SK-N-SH treated with all-trans-retinoic acid at 6 μM for 48 hours (cell line): ENCODE measurements around the gene GCH1.

Source experiments
- BACH2 ChIP-seq: fragments of 250-450 bp; sonication (Bioruptor Pico); IDR thresholded peaks from 2 replicates; pipeline ENCODE4 v1.9.0; 2021; ENCODE audit warnings: mild to moderate bottlenecking, borderline replicate concordance
- CREB5 ChIP-seq: fragments of 250-450 bp; sonication (Bioruptor Pico); IDR thresholded peaks from 2 replicates; pipeline ENCODE4 v1.5.1; 2020; ENCODE audit warnings: low read depth, mild to moderate bottlenecking, moderate library complexity
- CSDC2 ChIP-seq: fragments of 250-450 bp; sonication (Bioruptor Pico); IDR thresholded peaks from 2 replicates; pipeline ENCODE4 v1.5.0; 2020; ENCODE audit warnings: mild to moderate bottlenecking, moderate library complexity
- ESRRG ChIP-seq: fragments of 250-450 bp; sonication (Bioruptor Pico); IDR thresholded peaks from 2 replicates; pipeline ENCODE4 v1.6.1; 2021; ENCODE audit warnings: mild to moderate bottlenecking
- GLIS3 ChIP-seq: fragments of 250-450 bp; sonication (Bioruptor Pico); IDR thresholded peaks from 2 replicates; pipeline ENCODE4 v1.5.0; 2020; ENCODE audit warnings: mild to moderate bottlenecking, moderate library complexity
- PATZ1 ChIP-seq: fragments of 250-450 bp; sonication (Bioruptor Pico); IDR thresholded peaks from 2 replicates; pipeline ENCODE4 v1.8.0; 2020; ENCODE audit warnings: mild to moderate bottlenecking, moderate library complexity, borderline replicate concordance
- RARB ChIP-seq: fragments of 250-450 bp; sonication (Bioruptor Pico); IDR thresholded peaks from 2 replicates; pipeline ENCODE4 v1.8.0; 2021; ENCODE audit warnings: mild to moderate bottlenecking, moderate library complexity
- TOX ChIP-seq: fragments of 250-450 bp; sonication (Bioruptor Pico); IDR thresholded peaks from 2 replicates; pipeline ENCODE4 v1.8.0; 2021; ENCODE audit warnings: mild to moderate bottlenecking, moderate library complexity, borderline replicate concordance
- ZFP3 ChIP-seq: fragments of 250-450 bp; sonication (Bioruptor Pico); IDR thresholded peaks from 2 replicates; pipeline ENCODE4 v1.5.0; 2020; ENCODE audit warnings: mild to moderate bottlenecking, moderate library complexity
- ZFP30 ChIP-seq: fragments of 450-650 bp; formaldehyde crosslinking; IDR thresholded peaks from 2 replicates; pipeline ENCODE4 v1.5.0; 2022; ENCODE audit warnings: mild to moderate bottlenecking, moderate library complexity
- ZNF565 ChIP-seq: fragments of 450-650 bp; formaldehyde crosslinking; conservative IDR thresholded peaks from 2 replicates; pipeline ENCODE4 v1.5.0; 2020; ENCODE audit warnings: low read depth, mild to moderate bottlenecking, moderate library complexity
- ZNF8 ChIP-seq: fragments of 450-650 bp; formaldehyde crosslinking; IDR thresholded peaks from 2 replicates; pipeline ENCODE4 v1.5.0; 2020; ENCODE audit warnings: mild to moderate bottlenecking, moderate library complexity
- TF ChIP-seq, protein P1 (sequence below): fragments of 250-450 bp; sonication (Bioruptor Pico); IDR thresholded peaks from 2 replicates; pipeline ENCODE4 v1.5.1; 2021; ENCODE audit warnings: mild to moderate bottlenecking, moderate library complexity

DNA sequence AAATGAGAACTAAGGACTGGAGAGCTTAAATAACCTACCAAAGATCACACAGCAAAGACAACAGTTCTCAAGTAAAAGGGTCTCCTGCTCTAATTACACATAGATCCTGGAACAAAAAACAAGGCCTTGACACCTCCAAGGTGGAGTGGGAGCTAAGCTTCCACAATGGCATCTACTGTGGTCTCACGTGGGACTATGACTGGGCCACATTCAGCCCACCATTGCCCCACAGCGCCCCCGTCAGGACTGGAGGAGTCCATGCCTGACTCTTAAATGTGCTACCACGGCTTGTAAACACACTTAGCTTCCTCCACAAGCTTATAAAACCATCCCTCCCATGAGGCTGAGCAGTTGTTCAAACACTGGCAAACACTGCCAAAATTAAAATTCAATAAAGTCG, 88.5 kb downstream of the GCH1 start:
- TF ChIP-seq PATZ1 (CRISPR knock-in tag), result no peak
- no peak for TF ChIP-seq TOX (CRISPR knock-in tag)
- TF ChIP-seq CSDC2 (CRISPR knock-in tag), result no peak
- no peak for TF ChIP-seq GLIS3 (CRISPR knock-in tag)
- no peak for TF ChIP-seq RARB (CRISPR knock-in tag)
- no peak for TF ChIP-seq ZFP30 (CRISPR knock-in tag)
- no peak for TF ChIP-seq ZFP3 (CRISPR knock-in tag)
- no peak for TF ChIP-seq ZNF565 (CRISPR knock-in tag)
- no peak for TF ChIP-seq CREB5 (CRISPR knock-in tag)
- TF ChIP-seq, protein P1, sequence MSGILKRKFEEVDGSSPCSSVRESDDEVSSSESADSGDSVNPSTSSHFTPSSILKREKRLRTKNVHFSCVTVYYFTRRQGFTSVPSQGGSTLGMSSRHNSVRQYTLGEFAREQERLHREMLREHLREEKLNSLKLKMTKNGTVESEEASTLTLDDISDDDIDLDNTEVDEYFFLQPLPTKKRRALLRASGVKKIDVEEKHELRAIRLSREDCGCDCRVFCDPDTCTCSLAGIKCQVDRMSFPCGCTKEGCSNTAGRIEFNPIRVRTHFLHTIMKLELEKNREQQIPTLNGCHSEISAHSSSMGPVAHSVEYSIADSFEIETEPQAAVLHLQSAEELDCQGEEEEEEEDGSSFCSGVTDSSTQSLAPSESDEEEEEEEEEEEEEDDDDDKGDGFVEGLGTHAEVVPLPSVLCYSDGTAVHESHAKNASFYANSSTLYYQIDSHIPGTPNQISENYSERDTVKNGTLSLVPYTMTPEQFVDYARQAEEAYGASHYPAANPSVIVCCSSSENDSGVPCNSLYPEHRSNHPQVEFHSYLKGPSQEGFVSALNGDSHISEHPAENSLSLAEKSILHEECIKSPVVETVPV (CRISPR knock-in tag), result no peak
- no peak for TF ChIP-seq BACH2 (CRISPR knock-in tag)
- no peak for TF ChIP-seq ZNF8
- no peak for TF ChIP-seq ESRRG (CRISPR knock-in tag)
